HG02852 (cell line): ENCODE measurements around the gene CSTF1.
"Not testable (repeated sequence)": the region's sequence is repeated elsewhere in the genome, so short reads cannot be mapped to it uniquely, and the experiment has no call there.

Experiments
- ATAC-seq: cut with Tn5 transposase; IDR thresholded peaks from one replicate; pipeline ENCODE4 v1.9.1; 2021; ENCODE audit warnings: mild to moderate bottlenecking, moderate library complexity; ENCODE audit not compliant: unreplicated experiment

Gene CSTF1

GRCh38 chr20:56368351-56369134 is 23.9 kb upstream of the CSTF1 start:
- no peak for ATAC-seq

- ATAC-seq: no peak
These were observed 23.3 kb upstream of the CSTF1 start for GRCh38 chr20:56369179-56369578.

GRCh38 chr20:56371977-56372376 is 20.5 kb upstream of the CSTF1 start:
- no peak for ATAC-seq

GRCh38 chr20:56372850-56373249 is 19.6 kb upstream of the CSTF1 start:
- ATAC-seq: peak; percentile 41

GRCh38 chr20:56373942-56374341 is 18.5 kb upstream of the CSTF1 start:
- no peak for ATAC-seq

- no peak for ATAC-seq
These were observed 16.1 kb upstream of the CSTF1 start for GRCh38 chr20:56376331-56376730.

- ATAC-seq: no peak
These were observed 14.1 kb upstream of the CSTF1 start for GRCh38 chr20:56378386-56378785.

- ATAC-seq: no peak
These were observed 12.1 kb upstream of the CSTF1 start for GRCh38 chr20:56380375-56380774.

GRCh38 chr20:56381501-56381900 is 10.9 kb upstream of the CSTF1 start:
- peak; percentile 72 for ATAC-seq

GRCh38 chr20:56382696-56383095 is 9.7 kb upstream of the CSTF1 start:
- no peak for ATAC-seq

GRCh38 chr20:56383334-56383733 is 9.1 kb upstream of the CSTF1 start:
- no peak for ATAC-seq

GRCh38 chr20:56385130-56385529 is 7.3 kb upstream of the CSTF1 start:
- no peak for ATAC-seq

- no peak for ATAC-seq
These were observed 6.2 kb upstream of the CSTF1 start for GRCh38 chr20:56386219-56386618.

- ATAC-seq: no peak
These were observed 3.6 kb upstream of the CSTF1 start for GRCh38 chr20:56388882-56389281.

- ATAC-seq: no peak
These were observed 2.6 kb upstream of the CSTF1 start for GRCh38 chr20:56389807-56390206.

GRCh38 chr20:56390396-56390795 is 2.0 kb upstream of the CSTF1 start:
- ATAC-seq: not testable (repeated sequence)

GRCh38 chr20:56391037-56391436 is 1.4 kb upstream of the CSTF1 start:
- no peak for ATAC-seq

- peak; percentile 27 for ATAC-seq
These were observed 781 bp upstream of the CSTF1 start for GRCh38 chr20:56391596-56392131.

- ATAC-seq: no peak
These were observed 537 bp downstream of the CSTF1 start for GRCh38 chr20:56392881-56393482.

- ATAC-seq: no peak
These were observed 1.2 kb downstream of the CSTF1 start for GRCh38 chr20:56393653-56394052.

GRCh38 chr20:56395166-56395565 is 2.7 kb downstream of the CSTF1 start:
- no peak for ATAC-seq

GRCh38 chr20:56400001-56400640 is 7.7 kb downstream of the CSTF1 start:
- no peak for ATAC-seq
